Activated CD4-positive, alpha-beta T cell treated with anti-CD3 and anti-CD28 coated beads, Interleukin-2, amount 50 U/mL, for 48 hours (primary cell): ENCODE measurements around the gene PRDM16.

ENCODE experiments used
- DNase-seq, 2 experiments: peaks; one replicate each; pipeline ENCODE4 v3.0.0-alpha.2; 2020

PRDM16 gene

GRCh38 chr1:3056641-3057040 is 12.4 kb upstream of the PRDM16 start:
- no peak for DNase-seq

GRCh38 chr1:3058263-3059030 is 10.6 kb upstream of the PRDM16 start:
- DNase-seq = no peak

- DNase-seq = no peak
These were observed 8.9 kb upstream of the PRDM16 start for GRCh38 chr1:3060127-3060526.

GRCh38 chr1:3060601-3061551 is 8.1 kb upstream of the PRDM16 start:
- DNase-seq = no peak

GRCh38 chr1:3061566-3061965 is 7.4 kb upstream of the PRDM16 start:
- no peak for DNase-seq

GRCh38 chr1:3061981-3062615 is 6.9 kb upstream of the PRDM16 start:
- DNase-seq = no peak

- no peak for DNase-seq
These were observed 6.2 kb upstream of the PRDM16 start for GRCh38 chr1:3062616-3063378.

GRCh38 chr1:3063379-3064295 is 5.4 kb upstream of the PRDM16 start:
- DNase-seq = no peak

GRCh38 chr1:3064296-3064850 is 4.6 kb upstream of the PRDM16 start:
- no peak for DNase-seq

GRCh38 chr1:3064901-3065300 is 4.1 kb upstream of the PRDM16 start:
- DNase-seq = no peak

GRCh38 chr1:3065396-3065795 is 3.6 kb upstream of the PRDM16 start:
- no peak for DNase-seq

- DNase-seq = no peak
These were observed 3.2 kb upstream of the PRDM16 start for GRCh38 chr1:3065797-3066196.

- no peak for DNase-seq
These were observed 2.7 kb upstream of the PRDM16 start for GRCh38 chr1:3066250-3066711.

- no peak for DNase-seq
These were observed 2.2 kb upstream of the PRDM16 start for GRCh38 chr1:3066826-3067225.

- DNase-seq = no peak
These were observed 1.7 kb upstream of the PRDM16 start for GRCh38 chr1:3067301-3067670.

GRCh38 chr1:3067671-3068563 is 1.1 kb upstream of the PRDM16 start:
- DNase-seq = no peak

- DNase-seq = no peak
These were observed 697 bp downstream of the PRDM16 start for GRCh38 chr1:3069491-3070308.

- no peak for DNase-seq
These were observed 1.3 kb downstream of the PRDM16 start for GRCh38 chr1:3070309-3070643.
